ENCODE measurements around the gene SYS1. TPM values are rescaled to one million over a fixed set of nuclear protein-coding genes. Genes with fewer than 3 reads are reported as not detected.

Gene SYS1
- total RNA-seq, 3 donors from 2014 or later = 30.8 to 56.3 (median 47.3) TPM

GRCh38 chr20:45405571-45406259 is 42.8 kb downstream of the SYS1 start:
- Histone ChIP-seq H3K27me3 (no peaks in the 10 kb centered on the region), H3K4me3 (peak overlapping the region; percentile 62 to 90 (median 88)), H3K4me1 (no peaks in the 10 kb centered on the region), H3K36me3 (no peaks in the 10 kb centered on the region), H3K9me3 (peaks cover 3 to 4% of the 10 kb centered on the region in 2 donors), H3K27ac (peak overlapping the region; percentile 93)
- DNase-seq (ENCODE audit: low spot score in 2 of 2) = no peak
- TF ChIP-seq POLR2AphosphoS5 (IDR thresholded peaks at IDR 0.05) = peak in 1 of 3 donors; percentile 3
- TF ChIP-seq POLR2A (IDR thresholded peaks at IDR 0.05) = no peak
- intact Hi-C loops (cut with DNase I; ENCODE audit: low total_unique reads) = no loop called here

GRCh38 chr20:45406260-45407066 is 43.5 kb downstream of the SYS1 start:
- Histone ChIP-seq H3K27me3 (no peaks in the 10 kb centered on the region), H3K27ac (peak overlapping the region; percentile 93), H3K36me3 (no peaks in the 10 kb centered on the region), H3K4me1 (no peaks in the 10 kb centered on the region), H3K4me3 (peak overlapping the region; percentile 62 to 90 (median 88)), H3K9me3 (no peaks in the 10 kb centered on the region)
- DNase-seq (ENCODE audit: low spot score in 2 of 2) = peak in 1 of 2 donors; percentile 78
- intact Hi-C loops (cut with DNase I; ENCODE audit: low total_unique reads) = no loop called here
- no peak for TF ChIP-seq CTCF (IDR thresholded peaks at IDR 0.05)
- peak in 2 of 3 donors; percentile 8 to 58 for TF ChIP-seq POLR2AphosphoS5 (IDR thresholded peaks at IDR 0.05)

GRCh38 chr20:45407067-45407745 is 44.2 kb downstream of the SYS1 start:
- intact Hi-C loops (cut with DNase I; ENCODE audit: low total_unique reads) = no loop called here
- no peak for DNase-seq (ENCODE audit: low spot score in 2 of 2)
- H3K27me3 ChIP-seq = no peaks in the 10 kb centered on the region

GRCh38 chr20:45407783-45408645 is 45.1 kb downstream of the SYS1 start, which contains the start of gene DBNDD2:
TSS of gene DBNDD2 (plus strand) at chr20:45408289. CDS start at chr20:45408468, 179 bp downstream.
- no peaks in the 10 kb centered on the region for H3K36me3 ChIP-seq
- no peak for DNase-seq (ENCODE audit: low spot score in 2 of 2)
- peak within 1 kb of the TSS; percentile 93 for H3K27ac ChIP-seq
- H3K9me3 ChIP-seq = no peaks in the 10 kb centered on the region
- intact Hi-C loops (cut with DNase I; ENCODE audit: low total_unique reads) = no loop called here
- H3K4me3 ChIP-seq = peak within 1 kb of the TSS; percentile 62 to 90 (median 88)
- H3K4me1 ChIP-seq = no peaks in the 10 kb centered on the region
- TF ChIP-seq POLR2A (IDR thresholded peaks at IDR 0.05) = no peak
- no peak for TF ChIP-seq POLR2AphosphoS5 (IDR thresholded peaks at IDR 0.05)
- TF ChIP-seq CTCF (IDR thresholded peaks at IDR 0.05) = no peak
- H3K27me3 ChIP-seq = no peaks in the 10 kb centered on the region

More at GRCh38 chr20:45407067-45407745, 44.2 kb downstream of the SYS1 start:
- Histone ChIP-seq H3K4me1 (no peaks in the 10 kb centered on the region), H3K4me3 (peak overlapping the region; percentile 62 to 90 (median 88)), H3K36me3 (no peaks in the 10 kb centered on the region), H3K9me3 (no peaks in the 10 kb centered on the region), H3K27ac (peak overlapping the region; percentile 93)
- TF ChIP-seq POLR2AphosphoS5 (IDR thresholded peaks at IDR 0.05) = peak; percentile 47 to 70 (median 64)
- TF ChIP-seq CTCF (IDR thresholded peaks at IDR 0.05) = no peak
- TF ChIP-seq POLR2A (IDR thresholded peaks at IDR 0.05) = peak; percentile 16

All from breast epithelium (tissue), 4 donors.